ENCODE results near the gene KCNQ1OT1. TPM values are rescaled to one million over a fixed set of nuclear protein-coding genes. Genes with fewer than 3 reads are reported as not detected.

KCNQ1OT1 gene
- total and polyA plus RNA-seq, 9 of the 15 experiments (the other 6 are each of a cell fraction or from before 2014, with no cell fraction given), result 0.04 to 2.3 (median 0.74) TPM

- Histone ChIP-seq H3K4me3 (no peak overlapping the region), H3K4me1 (replicated peaks in 1 of 2; ENCODE audit: control insufficient read depth in 2 of 2, insufficient read depth in 2 of 2, low read length in 2 of 2) (peaks cover 11 to 52% of the 10 kb centered on the region in 2 experiments; a peak in 3 of 5 replicates), H3K79me2 (ENCODE audit: control insufficient read depth, insufficient read depth, low read length) (peaks cover 16% of the 10 kb centered on the region), H4K20me1 (replicated peaks; ENCODE audit: control insufficient read depth, insufficient read depth, low read length) (peaks cover 6% of the 10 kb centered on the region), H3K4me2 (ENCODE audit: insufficient read depth, low read length) (no peak overlapping the region), H3K36me3 (ENCODE audit: control insufficient read depth, insufficient read depth, low read length) (no peaks in the 10 kb centered on the region), H3K27me3 (ENCODE audit: control insufficient read depth in 2 of 2, insufficient read depth in 2 of 2, low read length in 2 of 2) (no peaks in the 10 kb centered on the region), H3K9me3 (replicated peaks; ENCODE audit: control insufficient read depth, insufficient read depth, low read depth, low read length) (no peaks in the 10 kb centered on the region; the same call in 1 of the 2 replicates), H3K9me1 (ENCODE audit: control insufficient read depth, insufficient read depth, low read length) (no peaks in the 10 kb centered on the region), H3K9ac (ENCODE audit: insufficient read depth in 1 of 2, low read depth in 2 of 2, low read length in 2 of 2) (peak overlapping the region in 1 of 2 experiments; percentile 65; a peak in 2 of 4 replicates), H2AFZ (ENCODE audit: low read depth, low read length) (peak overlapping the region; percentile 51), H3K27ac (ENCODE audit: extremely low read depth, low read depth, low read length) (no peak overlapping the region)
- ChIA-PET CTCF (ENCODE audit: low intra/inter-chr PET ratio) (no interaction called here), POLR2A (interaction anchor here (0.6 to 2.6 kb wide), 3 partner anchors 8 to 290 kb away, joined by 3 to 14 read pairs (median 3); no protein-coding TSS in a partner anchor)
- no peak for FAIRE-seq
- BruUV-seq (replicated peaks), result no TSS peak
- no peak for DNase-seq (ENCODE audit: extremely low read depth in 1 of 4, low spot score in 3 of 4)
- no peak for ATAC-seq
- in situ Hi-C loops (cut with MboI) (no loop called here), intact Hi-C loops (cut with micrococcal nuclease) (no loop called here)
- 46% methylated on average over 16 of the region's 16 CpGs for WGBS (ENCODE audit: insufficient coverage, low coverage, missing lambda C conversion rate)
- TF ChIP-seq, protein P1, sequence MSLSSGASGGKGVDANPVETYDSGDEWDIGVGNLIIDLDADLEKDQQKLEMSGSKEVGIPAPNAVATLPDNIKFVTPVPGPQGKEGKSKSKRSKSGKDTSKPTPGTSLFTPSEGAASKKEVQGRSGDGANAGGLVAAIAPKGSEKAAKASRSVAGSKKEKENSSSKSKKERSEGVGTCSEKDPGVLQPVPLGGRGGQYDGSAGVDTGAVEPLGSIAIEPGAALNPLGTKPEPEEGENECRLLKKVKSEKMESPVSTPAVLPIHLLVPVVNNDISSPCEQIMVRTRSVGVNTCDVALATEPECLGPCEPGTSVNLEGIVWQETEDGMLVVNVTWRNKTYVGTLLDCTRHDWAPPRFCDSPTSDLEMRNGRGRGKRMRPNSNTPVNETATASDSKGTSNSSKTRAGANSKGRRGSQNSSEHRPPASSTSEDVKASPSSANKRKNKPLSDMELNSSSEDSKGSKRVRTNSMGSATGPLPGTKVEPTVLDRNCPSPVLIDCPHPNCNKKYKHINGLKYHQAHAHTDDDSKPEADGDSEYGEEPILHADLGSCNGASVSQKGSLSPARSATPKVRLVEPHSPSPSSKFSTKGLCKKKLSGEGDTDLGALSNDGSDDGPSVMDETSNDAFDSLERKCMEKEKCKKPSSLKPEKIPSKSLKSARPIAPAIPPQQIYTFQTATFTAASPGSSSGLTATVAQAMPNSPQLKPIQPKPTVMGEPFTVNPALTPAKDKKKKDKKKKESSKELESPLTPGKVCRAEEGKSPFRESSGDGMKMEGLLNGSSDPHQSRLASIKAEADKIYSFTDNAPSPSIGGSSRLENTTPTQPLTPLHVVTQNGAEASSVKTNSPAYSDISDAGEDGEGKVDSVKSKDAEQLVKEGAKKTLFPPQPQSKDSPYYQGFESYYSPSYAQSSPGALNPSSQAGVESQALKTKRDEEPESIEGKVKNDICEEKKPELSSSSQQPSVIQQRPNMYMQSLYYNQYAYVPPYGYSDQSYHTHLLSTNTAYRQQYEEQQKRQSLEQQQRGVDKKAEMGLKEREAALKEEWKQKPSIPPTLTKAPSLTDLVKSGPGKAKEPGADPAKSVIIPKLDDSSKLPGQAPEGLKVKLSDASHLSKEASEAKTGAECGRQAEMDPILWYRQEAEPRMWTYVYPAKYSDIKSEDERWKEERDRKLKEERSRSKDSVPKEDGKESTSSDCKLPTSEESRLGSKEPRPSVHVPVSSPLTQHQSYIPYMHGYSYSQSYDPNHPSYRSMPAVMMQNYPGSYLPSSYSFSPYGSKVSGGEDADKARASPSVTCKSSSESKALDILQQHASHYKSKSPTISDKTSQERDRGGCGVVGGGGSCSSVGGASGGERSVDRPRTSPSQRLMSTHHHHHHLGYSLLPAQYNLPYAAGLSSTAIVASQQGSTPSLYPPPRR (CRISPR knock-in tag; IDR thresholded peaks at IDR 0.05; ENCODE audit: borderline replicate concordance), result no peak
- TF ChIP-seq EWSR1 (IDR thresholded peaks at IDR 0.05; ENCODE audit: borderline replicate concordance, low read depth, partially characterized antibody) (no peak), MYBL2 (IDR thresholded peaks at IDR 0.05; ENCODE audit: low read depth) (no peak), MYBL2 (CRISPR knock-in tag; IDR thresholded peaks at IDR 0.05; ENCODE audit: borderline replicate concordance) (no peak), ATF1 (CRISPR knock-in tag; IDR thresholded peaks at IDR 0.05) (no peak), ATF1 (tag; IDR thresholded peaks at IDR 0.05) (no peak), ZNF224 (CRISPR knock-in tag; IDR thresholded peaks at IDR 0.05) (no peak), FOXO4 (CRISPR knock-in tag; IDR thresholded peaks at IDR 0.05) (no peak), STAT5A (IDR thresholded peaks at IDR 0.05; ENCODE audit: borderline replicate concordance, low read length) (no peak), PREB (CRISPR knock-in tag; IDR thresholded peaks at IDR 0.05) (no peak)
- TF ChIP-seq, protein P2, sequence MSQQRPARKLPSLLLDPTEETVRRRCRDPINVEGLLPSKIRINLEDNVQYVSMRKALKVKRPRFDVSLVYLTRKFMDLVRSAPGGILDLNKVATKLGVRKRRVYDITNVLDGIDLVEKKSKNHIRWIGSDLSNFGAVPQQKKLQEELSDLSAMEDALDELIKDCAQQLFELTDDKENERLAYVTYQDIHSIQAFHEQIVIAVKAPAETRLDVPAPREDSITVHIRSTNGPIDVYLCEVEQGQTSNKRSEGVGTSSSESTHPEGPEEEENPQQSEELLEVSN (IDR thresholded peaks at IDR 0.05; ENCODE audit: borderline replicate concordance in 1 of 2, extremely low read depth in 1 of 2, insufficient read depth in 1 of 2, insufficient read length in 1 of 2, low read depth in 1 of 2, low read length in 1 of 2, poor library complexity in 1 of 2, severe bottlenecking in 1 of 2), result peak; percentile 20 to 61
These were observed 3.8 kb upstream of the KCNQ1OT1 start for GRCh38 chr11:2703363-2704141.
